Stimulated activated CD8-positive, alpha-beta memory T cell treated with anti-CD3 and anti-CD28 coated beads, Interleukin-2, amount 100 ng/mL, for 1 hour (primary cell): ENCODE data around the gene WDR48.
A peak's percentile ranks its signal among the peaks of the same experiment; 100 is the strongest.
"Not testable (repeated sequence)": the region's sequence is repeated elsewhere in the genome, so short reads cannot be mapped to it uniquely, and the experiment has no call there.

Experiments used
- DNase-seq, 2 donors: peaks; one replicate each; pipeline ENCODE4 v3.0.0-alpha.2; 2020; ENCODE audit warnings: low read depth in 2 of 2

The WDR48 gene

GRCh38 chr3:39051649-39052561, at the start of gene WDR48, which contains the start of gene SCN11A:
Gene WDR48 (plus strand): TSS chr3:39052016. CDS start chr3:39052026, 10 bp downstream.
Gene SCN11A (minus strand): TSS chr3:39051944. CDS start chr3:38950362, 101,582 bp downstream.
- DNase-seq, result peak; percentile 82 to 87

- DNase-seq, result no peak
Measured at GRCh38 chr3:39005295-39005694, 46.5 kb upstream of the WDR48 start.

GRCh38 chr3:39011191-39011736, 40.6 kb upstream of the WDR48 start:
- no peak for DNase-seq

- DNase-seq, result no peak
Measured at GRCh38 chr3:39013289-39013688, 38.5 kb upstream of the WDR48 start.

GRCh38 chr3:39013921-39014509, 37.8 kb upstream of the WDR48 start:
- no peak for DNase-seq

- DNase-seq, result no peak
Measured at GRCh38 chr3:39015418-39015817, 36.4 kb upstream of the WDR48 start.

GRCh38 chr3:39019299-39019698, 32.5 kb upstream of the WDR48 start:
- no peak for DNase-seq

GRCh38 chr3:39021029-39021428, 30.8 kb upstream of the WDR48 start:
- DNase-seq, result no peak

GRCh38 chr3:39021465-39022285, 30.1 kb upstream of the WDR48 start:
- DNase-seq, result no peak

GRCh38 chr3:39022286-39022630, 29.6 kb upstream of the WDR48 start:
- no peak for DNase-seq

- DNase-seq, result no peak
Measured at GRCh38 chr3:39024497-39024896, 27.3 kb upstream of the WDR48 start.

GRCh38 chr3:39025222-39025970, 26.4 kb upstream of the WDR48 start:
- no peak for DNase-seq

GRCh38 chr3:39028546-39028945, 23.3 kb upstream of the WDR48 start:
- DNase-seq, result no peak

GRCh38 chr3:39029556-39029955, 22.3 kb upstream of the WDR48 start:
- no peak for DNase-seq

GRCh38 chr3:39038165-39038564, 13.7 kb upstream of the WDR48 start:
- DNase-seq, result no peak

GRCh38 chr3:39050029-39050428, 1.8 kb upstream of the WDR48 start:
- no peak for DNase-seq

- no peak for DNase-seq
Measured at GRCh38 chr3:39052583-39052982, 767 bp downstream of the WDR48 start.

- no peak for DNase-seq
Measured at GRCh38 chr3:39053696-39054095, 1.9 kb downstream of the WDR48 start.

GRCh38 chr3:39056151-39056550, 4.3 kb downstream of the WDR48 start:
- no peak for DNase-seq

GRCh38 chr3:39061228-39061627, 9.4 kb downstream of the WDR48 start:
- not testable (repeated sequence) for DNase-seq

GRCh38 chr3:39062180-39062579, 10.4 kb downstream of the WDR48 start:
- DNase-seq, result no peak
